GM21515 (cell line): ENCODE results near the gene ABTB2.
"Not testable (repeated sequence)": the region's sequence is repeated elsewhere in the genome, so short reads cannot be mapped to it uniquely, and the experiment has no call there.

Experiments used
- ATAC-seq: cut with Tn5 transposase; IDR thresholded peaks from one replicate; pipeline ENCODE4 v1.9.1; 2021; ENCODE audit not compliant: unreplicated experiment

ABTB2 gene

DNA sequence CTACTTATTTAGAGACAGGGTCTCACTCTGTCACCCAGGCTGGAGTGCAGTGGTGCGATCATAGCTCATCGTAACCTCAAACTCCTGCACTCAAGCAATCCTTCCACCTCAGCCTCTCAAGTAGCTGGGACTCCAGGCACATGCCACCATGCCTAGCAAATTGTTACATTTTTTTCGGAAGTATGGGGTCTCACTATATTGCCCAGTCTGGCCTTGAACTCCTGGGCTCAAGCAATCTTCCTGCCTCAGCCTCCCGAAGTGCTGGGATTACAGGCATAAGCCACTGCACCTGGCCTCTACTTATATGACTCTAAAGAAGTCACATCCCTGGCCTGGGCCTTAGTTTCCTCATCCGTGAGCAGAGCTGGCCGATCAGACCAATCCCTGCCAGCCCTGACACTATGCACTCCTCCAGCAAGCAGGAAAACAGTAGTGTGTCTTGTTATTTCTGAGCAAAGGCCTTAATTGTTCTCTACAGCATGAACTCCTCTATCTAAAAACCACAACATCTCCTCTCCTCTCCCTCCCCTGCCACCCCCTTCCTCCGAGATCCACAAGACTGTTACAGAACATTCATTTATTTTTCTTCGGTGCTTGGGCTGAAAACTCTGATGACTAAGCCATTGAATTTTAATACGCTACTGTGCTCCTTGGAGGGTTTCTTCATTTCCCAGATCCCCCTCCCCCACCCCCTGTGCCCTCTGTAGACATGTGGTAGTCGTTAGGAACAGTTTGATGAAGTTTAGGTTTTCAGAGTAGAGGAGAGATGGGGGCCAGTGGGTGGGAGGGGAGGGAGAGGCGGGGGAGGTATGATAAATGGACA is 91.5 kb downstream of the ABTB2 start:
- ATAC-seq: no peak

DNA sequence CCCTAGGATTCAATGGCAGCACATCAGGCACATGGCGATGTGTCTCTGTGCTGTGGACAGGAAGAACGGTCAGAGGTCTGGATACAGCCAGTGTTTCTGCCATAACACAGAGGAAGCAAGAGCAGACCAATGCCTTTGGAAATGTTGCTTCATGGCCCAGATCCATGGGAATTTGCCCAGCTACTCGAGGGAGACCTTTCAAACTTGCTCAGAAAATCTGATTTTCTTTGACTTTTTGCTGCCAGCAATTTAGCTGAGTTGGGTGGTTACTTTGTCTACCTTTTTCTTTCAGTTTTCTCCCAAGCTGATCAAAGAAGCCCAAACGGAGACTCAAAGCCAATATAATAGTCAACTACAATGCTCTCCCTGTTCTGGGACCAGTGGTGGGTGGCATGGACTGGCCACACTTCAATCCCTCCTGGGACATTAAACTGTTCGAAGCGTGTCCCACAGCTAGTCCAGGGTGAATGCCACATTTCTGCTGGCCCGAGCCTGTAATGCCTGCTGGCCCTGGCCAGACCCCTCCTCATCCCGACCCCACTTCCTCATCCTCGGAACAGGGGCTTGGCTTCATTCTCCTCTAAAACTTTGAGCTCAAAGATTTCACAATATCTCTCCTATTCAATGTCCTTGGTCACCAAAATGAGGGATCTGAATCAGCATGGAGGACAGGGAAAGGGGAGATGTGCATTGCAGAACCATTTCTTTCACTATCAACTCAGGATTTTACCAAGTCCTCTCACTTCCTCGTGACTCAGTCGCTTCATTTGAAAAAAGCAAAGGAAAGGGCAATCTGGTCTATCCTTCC is 93.3 kb downstream of the ABTB2 start:
- ATAC-seq: no peak

DNA sequence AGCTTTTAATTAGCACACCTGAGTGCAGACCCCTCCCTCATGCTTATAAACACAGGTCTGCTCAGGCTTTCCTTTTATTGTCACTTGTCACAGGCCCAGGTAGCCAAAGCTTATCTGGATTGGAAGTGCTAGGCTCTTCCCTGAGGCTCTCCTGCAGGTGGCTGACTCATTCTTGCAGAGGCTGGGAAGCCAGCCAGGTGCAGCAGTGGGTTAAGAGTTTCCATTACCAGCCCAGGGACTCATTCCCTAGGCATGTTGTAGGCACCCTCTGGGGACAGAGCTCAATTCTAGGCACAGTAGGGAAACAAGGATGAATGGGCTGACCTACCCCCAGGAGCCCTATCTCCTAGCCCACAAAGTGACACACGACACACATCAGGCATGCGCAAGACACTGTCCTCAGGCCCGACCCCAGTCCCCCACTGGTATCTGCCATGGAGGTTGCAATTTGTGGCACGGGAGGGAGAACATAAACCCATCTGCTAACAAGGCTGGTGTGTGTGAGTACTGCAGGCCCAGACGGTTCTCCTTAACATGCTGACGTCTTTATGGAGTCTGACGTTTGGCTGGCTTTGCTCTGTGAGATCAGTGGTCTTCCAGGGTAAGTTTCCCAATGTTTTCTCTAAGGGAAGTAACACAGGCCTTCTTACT is 94.2 kb downstream of the ABTB2 start:
- no peak for ATAC-seq

DNA sequence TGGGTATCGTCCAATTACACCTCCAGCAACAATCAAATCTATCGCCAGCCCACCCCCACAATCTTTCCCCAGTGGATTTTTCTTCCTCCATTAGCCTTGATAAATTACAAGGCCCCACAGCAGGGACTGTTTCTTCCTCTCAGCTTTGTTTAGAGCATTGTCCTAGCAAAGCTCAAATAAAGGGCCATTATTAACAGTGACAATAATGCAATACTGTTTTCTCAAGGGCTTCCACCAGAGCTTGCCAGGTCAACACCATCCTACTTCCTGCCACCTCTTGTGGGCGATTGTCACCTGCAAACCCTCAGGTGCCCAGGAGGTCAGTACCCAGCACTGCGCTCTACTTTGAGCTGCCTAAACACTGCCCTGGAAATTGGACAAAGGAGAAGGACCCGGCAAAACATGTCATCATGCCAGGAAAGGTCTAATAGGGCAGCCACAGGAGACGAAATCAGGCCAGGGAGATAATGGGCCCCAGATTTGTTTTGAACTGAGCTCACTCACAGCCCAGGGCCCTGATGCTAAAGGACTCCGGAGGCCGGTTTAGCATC is 95.2 kb downstream of the ABTB2 start:
- ATAC-seq: no peak

DNA sequence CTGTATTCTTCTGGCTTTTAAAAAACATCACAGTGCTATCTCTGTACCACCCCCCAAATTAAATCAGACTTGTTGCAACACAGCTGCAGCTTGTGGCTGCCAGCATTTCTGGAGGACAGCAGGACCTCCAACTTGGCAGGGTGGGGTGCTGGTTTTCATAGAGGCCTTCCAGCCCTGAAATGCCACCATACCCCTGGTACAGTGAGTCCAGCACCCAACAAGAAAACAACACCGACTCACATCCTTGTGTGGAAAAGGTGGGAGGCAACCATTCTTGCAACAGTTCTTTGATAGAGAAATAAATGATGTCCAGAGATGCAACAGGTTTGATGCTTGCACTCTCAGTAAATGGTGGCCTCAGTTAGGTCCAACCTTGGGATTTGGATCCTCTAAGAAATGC is 96.0 kb downstream of the ABTB2 start:
- ATAC-seq: no peak

DNA sequence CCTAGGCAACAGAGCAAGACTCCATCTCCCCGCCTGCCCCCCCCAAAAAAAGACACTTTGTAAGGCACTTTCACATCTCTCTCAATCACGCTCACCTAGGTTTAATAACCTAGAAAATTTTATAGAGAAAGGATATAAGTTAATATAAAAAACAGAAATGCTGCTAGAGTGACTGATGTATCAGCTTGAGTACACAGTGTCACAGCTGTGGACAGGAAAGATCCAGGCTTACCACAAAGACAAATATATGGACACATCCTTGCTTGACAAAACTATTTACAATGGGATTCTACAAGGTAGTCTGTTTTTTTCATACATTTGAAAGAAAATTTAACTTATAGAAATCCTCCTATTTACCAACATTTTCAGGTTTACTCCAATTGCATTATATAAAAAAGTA is 96.7 kb downstream of the ABTB2 start:
- ATAC-seq: no peak

DNA sequence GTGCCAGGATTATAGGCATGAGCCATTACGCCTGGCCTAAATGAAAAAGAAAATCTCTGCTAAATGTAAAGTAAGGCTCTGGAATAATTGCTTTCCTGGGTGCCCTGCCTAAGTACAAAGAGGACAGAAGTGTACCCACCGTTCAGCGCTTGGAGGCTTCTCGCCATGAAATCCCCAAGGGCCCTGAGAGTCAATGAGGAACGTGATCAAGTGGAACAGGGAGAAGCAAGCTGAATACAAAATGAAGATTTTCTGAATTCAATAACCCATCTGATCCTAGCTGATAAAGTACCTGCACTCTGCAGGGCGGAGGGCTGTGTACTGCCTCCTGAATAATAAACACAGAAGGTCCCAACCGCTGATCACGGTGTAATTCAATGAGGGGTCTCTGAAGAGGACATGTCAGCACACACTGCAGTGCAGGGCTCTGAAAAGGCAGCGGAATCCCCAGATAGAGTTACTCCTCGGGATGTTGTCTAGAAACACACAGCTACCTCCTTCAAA is 97.7 kb downstream of the ABTB2 start:
- no peak for ATAC-seq

DNA sequence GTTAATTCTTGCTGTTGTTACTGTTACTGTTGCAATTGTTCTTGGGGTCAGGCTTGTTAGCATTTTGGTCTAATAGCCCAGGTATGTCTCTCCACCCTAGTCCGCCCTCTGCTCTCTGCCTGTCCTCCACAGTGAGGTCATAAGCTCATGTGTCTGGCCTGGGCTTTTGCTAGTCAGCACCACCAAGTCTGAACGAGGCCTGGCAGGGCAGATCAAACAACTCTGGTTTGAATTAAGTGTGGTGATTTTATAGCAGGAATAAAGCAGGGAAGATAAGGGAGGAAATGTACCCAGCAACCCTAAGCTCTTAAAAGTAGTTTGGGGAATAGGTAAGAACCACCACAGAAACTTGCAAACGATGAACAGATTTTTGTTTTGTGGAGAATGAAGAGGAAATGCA is 98.7 kb downstream of the ABTB2 start:
- no peak for ATAC-seq

DNA sequence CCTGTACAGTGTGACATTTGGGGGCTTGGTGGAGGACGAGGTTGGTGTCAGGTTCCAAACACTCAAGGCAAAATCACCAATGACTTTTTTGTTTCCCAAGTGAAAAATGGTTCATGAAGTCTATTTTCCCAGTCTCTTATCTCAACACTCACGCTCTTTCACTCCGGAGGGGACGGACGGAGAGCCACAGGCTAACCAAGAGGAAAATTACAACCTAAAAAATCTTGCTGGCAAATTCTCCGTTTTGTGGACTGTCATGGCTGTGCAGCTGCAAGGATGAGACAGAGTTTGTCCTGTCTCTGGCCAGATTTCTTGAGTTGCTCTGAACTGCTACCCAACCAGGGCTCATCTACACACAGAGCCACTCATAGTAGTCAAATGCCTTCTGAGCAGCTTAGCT is 101.2 kb downstream of the ABTB2 start:
- no peak for ATAC-seq

DNA sequence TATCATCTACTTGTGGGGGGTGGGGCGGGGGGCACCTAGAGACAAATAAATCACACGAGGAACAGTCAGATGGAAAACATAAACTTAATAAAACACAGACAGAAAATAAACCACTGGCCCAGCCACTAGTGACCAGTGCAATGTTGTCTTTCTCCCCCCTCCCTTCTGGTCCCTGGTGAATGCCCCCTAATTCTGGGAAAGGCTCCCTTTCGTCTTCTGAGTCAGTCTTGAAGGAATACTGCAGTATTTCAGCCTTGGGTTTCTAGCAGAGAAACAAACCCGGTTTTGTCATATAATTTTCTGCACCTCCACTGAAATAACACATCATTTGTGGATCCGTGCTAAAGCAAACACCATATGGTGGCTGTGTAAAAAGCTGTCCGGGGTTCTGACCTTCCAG is 101.7 kb downstream of the ABTB2 start:
- ATAC-seq: no peak

DNA sequence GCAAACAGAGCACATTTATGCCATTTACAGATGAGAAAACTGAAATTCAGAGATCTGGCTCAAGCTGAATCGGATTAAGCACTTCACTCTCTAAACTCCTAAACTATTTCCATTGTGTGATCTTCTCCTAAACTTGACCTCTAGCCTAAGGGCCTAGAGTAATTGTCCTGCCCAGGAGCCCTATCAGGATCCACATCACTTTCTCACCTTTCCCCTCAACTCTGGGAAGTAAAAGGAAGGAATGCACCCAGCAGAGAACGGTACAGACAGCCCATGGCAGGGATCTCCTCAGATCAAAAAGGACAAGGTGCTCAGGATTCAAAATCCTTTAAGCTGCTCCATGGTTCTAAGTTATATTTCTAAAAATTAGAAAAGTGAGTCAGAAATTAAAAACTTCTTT is 102.7 kb downstream of the ABTB2 start:
- no peak for ATAC-seq

DNA sequence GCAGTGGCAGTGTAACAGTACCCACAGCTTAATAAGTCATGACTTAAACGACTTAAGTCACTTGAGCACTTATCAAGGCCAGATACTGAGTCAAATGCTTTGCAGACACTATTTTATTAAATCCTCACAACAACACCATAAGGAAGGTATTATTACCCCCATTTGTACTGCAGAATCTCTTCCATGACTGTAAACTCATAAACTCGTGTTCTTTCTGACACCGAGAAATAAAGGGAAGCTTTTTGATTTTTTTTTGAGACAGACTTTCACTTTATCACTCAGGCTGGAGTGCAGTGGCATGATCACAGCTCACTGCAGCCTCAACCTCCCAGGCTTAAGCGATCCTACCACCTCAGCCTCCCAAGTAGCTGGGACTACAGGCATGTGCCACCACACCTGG is 103.8 kb downstream of the ABTB2 start:
- no peak for ATAC-seq

DNA sequence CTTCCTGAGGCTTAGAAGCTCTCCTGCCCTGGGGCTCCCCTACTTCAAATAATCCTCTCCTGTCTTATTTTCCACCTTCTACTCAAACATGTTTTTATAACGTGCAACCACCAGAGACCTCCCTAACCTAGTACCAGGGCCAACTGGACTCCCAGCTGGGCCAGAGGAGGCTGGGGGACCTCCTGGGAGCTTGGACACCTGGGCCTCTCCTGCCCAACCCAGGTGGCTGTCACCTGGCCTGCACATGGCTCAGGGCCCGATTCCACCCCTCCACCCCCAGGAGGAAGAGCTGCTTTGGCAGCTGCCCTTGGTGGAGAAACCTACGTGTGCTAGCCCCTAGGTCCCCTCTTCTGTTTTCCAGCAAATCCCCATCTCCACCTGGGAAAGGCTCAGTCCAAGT is 105.2 kb downstream of the ABTB2 start:
- ATAC-seq: no peak

DNA sequence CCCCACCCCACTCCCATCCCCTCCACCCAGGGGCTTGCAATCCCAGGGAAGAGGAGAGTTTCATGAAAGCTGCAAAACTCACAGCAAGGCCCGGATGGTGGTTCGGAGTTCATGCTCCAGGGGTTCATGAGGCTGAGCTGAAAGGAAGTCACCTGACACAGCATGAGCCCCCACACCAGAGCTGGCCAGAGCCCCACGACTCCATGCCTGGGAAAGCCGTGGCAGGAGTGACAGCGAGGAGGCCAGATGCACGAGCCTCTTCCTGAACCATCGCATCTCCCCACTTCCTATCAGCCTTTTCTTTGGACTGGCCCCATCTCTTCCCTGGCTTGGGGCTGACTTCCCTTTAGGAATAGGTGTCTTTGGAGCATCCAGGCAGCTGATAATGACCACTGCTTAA is 105.8 kb downstream of the ABTB2 start:
- ATAC-seq: no peak

DNA sequence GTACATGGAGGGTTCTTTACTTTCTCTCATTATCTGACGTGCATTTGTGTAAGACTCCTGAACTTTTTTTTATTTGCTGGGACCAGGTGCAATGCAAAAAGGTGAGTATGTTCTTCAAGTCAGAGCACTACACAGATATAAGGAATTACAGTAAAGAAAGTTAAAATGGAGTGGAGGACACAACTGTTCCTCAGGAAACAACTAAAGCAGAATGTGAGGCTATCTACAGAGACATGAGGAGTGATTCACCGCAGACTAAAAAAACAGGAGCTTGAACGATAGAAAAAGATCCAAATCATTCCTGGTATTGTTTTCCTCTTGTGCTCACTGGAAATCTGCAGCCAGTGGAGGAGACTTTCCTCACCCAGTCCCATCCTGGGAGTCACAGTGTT is 106.2 kb downstream of the ABTB2 start:
- no peak for ATAC-seq

DNA sequence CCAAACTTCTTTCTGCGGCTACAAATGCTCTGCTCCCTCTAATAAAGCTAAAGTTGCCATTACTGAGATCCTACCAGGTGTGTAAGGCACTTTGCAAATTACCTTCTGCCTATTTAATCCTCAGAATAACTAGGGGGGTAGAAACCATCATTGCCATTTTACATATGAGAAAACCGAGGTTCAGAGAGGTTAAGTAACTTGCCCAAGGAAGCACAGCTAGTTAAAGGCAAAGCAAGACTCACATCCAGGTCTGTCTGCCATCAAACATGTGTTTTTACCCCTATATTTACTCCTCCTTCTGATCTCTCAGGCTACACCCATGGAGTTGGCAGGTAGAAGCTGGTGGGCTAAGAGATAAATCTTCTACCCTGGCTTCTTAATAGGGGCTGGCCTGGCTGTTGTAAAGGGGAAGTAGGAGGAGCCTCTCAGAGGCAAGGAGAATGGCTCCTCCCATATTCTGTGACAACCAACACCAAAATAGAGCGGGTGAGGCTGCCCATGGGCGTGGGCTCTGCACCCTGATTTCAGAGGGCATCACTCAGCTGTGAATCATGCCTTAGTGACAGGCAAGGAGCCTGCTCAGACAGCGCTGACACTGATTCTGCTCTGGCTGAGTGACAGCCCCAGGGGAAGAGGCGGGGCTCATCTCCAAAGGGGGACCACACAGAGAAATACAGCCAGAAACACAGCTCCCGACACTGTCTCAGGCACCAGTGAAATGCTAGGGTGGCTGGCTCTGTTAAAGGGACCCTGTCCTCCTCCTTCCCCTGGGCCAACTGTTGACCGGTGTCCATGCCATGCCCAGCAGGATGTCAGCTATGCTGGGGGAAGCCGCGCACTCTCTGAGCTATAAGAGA is 106.8 kb downstream of the ABTB2 start:
- ATAC-seq: peak; percentile 78

DNA sequence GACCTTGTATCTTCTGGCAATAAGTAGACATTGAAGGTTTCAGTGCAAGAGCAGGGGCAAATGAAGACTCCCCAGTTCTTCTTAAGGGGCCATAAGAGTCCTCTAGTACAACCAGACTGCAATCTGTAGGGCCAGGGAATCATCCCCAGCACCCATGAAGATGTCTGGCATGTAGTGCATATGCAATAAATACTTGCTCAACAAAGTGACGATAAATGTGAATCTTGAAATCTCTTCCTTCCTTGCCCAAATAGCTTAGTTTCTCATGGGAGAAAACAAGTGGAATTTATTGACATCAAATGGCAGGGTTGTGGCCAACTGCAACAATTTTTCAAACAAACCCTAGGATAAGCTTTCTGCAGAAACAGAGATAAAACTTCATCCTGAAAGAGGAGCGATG is 107.6 kb downstream of the ABTB2 start:
- no peak for ATAC-seq

DNA sequence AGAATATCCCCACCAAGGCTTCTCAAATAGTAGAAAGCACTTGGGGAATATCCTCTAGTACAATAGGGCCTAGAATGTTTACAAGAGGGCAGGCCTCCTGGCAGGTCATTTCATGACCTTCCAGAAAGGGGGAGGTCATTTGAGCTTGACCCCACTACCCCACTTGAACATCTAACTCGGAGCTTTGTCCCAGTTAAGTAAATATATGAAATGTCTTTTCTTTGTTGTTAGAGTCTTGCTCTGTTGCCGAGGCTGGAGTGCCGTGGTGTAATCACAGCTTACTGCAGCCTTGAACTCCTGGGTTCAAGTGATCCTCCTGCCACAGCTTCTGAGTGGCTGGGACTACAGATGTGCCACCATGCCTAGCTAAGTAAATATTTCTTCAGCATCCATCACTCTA is 108.4 kb downstream of the ABTB2 start:
- no peak for ATAC-seq

DNA sequence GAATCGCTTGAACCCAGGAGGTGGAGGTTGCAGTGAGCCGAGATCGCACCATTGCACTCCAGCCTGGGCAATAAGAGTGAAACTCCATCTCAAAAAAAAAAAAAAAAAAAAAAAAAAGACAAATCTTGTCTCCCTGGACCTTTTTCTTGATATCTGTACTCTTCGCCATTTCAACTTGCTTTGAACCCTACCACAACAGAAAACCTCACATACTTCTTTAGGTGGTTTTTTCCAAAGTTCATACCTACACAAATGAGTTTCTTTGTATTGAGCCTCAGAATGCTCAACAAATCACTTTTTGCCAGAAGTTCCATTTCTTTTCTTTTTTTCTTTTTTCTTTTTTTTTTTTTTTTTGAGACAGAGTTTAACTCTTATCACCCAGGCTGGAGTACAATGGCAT is 111.3 kb downstream of the ABTB2 start:
- not testable (repeated sequence) for ATAC-seq

DNA sequence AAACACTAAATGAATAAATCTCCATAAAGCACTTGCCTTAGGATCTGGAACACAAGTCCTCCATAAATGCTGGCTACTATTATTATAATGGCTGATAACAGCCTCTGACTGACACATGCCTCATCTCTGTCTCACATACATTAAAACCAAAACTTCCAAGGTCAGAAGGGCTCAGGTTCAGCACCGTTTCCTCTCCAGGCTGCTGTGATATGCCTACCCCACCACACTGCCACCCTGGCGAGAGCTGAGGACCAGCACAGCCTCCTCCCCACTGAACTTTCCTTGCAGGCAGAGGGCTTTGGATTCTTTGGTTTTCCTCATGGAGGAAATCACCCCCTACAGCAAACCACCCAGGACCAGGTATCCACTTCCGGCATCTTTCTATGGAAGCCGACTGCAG is 112.8 kb downstream of the ABTB2 start:
- no peak for ATAC-seq
